Activated T-cell treated with anti-CD3 and anti-CD28 coated beads for 24 hours (primary cell): ENCODE measurements around the gene MTPN.

ENCODE experiments used
- DNase-seq: peaks from one replicate; pipeline ENCODE4 v3.0.0-alpha.2; 2020; ENCODE audit warnings: low read depth

The MTPN gene

DNA sequence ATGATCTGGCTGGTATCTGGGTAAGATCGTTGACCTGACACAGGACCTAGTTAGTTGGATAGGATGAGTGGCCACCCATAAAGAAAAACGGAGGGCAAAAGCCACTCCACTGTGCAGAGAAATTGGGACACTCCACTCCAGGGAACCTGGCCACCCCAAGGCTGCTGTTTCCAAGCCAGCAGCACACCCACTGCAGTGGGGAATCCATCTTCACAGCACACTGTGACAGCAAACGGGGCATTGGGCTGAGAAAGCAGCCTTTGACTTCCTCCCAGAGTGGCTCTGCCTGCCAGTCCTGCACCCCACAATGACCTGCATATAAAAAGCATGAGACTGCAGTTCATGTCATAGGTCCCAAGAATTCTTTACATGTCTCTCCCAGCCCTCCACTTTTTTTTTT lies 52.9 kb downstream of the MTPN start:
- no peak for DNase-seq

DNA sequence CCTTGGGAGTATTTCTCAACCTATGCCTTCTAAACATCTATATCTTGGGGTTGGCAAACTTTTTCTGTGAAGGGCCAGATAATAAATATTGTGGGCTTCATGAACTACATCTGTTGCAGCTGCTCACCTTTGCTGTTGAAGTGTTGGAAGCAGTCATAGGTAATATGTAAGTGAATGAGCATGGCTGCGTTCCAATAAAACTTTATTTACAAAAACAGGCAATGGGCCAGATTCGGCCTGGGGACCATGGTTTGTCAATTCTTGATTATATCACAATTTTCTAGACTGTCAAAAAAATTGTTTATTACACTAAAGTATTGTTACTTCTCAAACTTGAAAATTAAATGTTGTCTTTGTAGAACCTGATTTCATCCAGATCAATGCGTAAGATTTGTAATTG lies 54.9 kb downstream of the MTPN start:
- no peak for DNase-seq

DNA sequence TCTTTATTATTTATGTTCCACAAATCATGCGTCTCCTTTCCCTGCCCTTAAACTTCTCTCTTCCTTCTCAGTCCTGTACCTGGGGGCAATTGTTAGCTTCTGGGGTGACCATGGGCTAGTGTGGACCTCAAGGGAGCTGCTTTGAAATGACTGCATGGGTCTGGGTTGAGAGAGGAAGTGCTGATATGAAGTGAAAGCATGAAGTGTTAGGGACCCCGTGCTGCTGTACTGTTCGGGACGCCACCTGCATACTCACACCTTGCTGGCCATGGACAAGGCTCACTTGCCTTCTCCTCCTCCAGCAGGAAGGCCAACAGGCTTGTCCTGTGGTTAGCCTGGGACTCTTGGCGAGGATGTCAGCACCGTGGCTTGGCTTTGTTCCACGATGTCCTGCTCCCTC lies 56.7 kb downstream of the MTPN start:
- no peak for DNase-seq

DNA sequence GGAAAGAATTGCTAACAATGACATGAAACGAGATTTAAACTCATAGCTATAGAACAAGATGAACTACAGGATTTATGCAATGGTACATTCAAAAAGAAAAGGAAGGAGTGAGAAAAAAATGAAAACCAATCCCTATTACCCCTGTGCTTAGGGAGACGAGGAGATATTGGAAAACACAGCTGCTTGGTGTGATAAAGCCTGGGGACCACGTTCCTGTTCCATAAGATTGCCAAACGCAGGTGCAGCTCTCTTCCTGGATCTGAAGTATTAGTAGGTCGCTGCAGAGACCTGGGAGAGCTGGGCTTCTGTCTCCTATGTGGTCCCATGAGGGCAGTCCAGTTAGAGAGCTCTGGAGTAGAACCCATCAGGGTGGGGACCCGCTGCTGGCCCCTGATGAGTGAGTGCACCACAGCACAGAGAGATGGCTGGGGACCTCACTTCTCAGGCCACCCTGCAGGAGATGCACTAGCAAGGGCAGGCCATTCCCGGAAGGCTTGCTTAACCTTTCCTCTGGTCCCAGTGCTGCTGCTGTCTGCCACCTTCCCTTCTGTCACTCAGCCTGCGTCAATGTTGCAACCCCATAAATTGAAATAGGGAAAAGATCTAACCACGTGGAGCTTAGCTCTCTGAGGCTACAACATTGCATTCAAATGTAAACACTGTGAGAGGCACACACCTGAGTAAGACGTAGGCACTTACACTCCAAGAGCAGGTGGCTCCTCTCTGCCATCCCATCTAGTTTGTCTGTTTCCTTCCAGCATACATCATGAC lies 57.9 kb downstream of the MTPN start:
- DNase-seq, result no peak

DNA sequence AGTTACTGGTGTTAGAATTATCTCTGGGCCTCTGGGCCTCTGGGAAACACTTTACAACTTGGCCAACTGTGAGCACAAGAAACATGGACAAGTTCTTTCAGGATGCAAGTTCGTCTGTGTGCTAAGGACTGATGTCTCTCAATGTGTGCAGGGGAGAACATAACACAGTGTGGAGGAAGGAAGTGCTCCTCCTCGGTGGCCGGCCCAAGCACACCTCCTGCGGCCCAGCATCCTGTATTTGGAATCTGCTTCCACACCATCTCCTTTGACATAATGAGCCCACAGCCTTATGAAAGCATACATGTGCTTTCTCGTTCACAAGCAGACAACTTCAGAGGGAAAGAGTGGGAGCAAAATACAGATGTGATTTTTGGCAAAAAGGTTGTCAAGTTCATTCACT lies 59.0 kb downstream of the MTPN start:
- no peak for DNase-seq

DNA sequence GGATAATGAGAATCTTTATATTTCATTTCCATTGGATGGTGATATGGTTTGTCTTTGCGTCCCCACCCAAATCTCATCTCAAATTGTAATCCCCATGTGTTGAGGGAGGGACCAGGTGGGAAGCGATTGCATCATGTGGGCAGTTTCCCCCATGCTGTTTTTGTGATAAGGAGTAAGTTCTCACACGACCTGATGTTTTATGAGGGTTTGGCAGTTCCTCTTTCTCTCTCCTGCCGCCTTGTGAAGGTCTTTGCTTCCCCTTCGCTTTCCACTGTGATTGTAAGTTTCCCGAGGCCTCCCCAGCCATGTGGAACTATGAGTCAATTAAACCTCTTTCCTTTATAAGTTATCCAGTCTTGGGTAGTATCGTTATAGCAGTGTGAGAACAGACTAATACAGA lies 59.4 kb downstream of the MTPN start:
- DNase-seq, result no peak

DNA sequence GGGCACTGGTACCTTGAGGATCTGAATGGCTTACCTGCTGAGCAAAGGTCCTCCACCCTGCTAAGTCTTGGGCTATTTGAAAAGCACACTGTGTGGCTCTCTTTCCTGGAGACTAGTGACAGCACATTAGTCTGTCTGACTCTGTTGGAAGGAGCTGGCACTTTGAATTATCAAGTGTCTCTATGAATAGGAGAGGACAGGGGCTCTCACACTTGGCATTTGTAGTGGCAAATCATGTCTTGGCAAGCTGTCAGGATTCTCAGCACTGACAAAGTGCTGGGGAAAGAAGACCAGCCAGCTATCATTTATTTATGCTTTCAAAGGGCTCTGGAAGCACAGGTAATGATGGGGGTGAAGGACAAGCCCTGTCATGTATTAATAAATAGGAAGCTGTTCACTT lies 62.8 kb downstream of the MTPN start:
- DNase-seq, result no peak

DNA sequence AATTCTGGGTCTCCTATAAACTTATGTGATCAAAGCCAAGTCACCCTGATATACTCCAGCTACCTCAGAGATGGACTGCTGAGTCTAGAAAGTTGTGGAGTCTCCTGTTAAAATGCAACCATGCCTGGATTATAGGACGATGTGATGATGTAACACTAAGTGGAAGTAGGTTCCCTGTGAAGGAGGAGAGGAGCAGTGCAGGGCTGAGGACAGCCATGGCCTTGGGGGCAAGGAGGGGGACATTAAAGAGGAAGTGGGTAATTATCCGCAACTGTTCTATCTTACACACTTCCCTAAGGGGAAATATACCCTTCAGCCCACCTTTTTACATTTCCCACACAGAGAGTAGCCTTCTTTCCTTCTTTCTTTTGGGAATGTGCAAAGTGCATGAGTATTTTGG lies 63.8 kb downstream of the MTPN start:
- DNase-seq, result no peak

DNA sequence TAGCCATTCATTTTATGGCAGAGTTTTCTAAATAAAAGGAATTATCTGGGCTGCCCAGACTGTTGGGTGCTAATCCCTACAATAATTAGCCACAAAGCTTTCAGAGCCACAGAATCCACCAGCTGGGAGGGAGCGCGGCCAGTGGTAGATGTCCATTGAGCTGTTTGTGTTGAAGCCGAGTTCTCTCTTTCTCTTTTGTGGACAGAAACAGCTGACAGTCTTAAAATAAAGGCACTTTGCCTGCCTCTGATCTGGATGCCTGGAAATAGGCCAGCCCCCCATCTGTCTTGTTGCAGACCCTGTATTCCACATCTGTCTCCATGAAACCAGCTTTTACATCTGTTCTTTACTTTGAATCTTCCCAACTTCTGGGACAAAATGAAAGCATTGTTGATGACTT lies 66.1 kb downstream of the MTPN start:
- DNase-seq, result no peak

DNA sequence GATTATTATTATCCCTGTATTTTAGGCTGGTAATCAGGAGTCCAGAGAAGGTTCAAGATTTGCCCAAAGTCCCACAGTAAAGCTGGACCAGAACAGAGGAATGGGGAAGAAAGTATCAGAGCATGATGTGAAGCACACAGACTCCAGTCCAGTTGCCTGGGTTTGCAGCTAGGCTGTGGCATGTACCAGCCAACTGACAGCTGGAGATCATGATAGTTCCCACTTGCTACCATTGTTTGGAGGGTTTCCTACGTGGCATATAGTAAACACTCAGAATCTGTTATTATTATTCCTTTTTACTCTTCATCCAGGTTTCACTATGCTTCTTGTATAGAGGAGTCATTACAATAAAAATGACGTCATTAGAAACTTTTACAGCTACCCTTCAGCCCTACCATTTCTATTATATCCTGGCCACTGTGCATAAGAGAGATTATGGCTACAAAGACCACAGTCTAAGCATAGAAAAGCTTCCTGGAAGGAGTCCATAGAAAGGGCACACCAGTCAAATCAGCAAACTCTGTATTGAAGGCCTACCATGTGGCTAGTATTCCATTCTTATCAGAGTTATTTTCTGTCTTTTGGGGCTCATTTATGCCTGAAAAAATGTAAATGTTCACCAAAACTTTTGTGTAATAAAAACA lies 66.6 kb downstream of the MTPN start:
- no peak for DNase-seq

DNA sequence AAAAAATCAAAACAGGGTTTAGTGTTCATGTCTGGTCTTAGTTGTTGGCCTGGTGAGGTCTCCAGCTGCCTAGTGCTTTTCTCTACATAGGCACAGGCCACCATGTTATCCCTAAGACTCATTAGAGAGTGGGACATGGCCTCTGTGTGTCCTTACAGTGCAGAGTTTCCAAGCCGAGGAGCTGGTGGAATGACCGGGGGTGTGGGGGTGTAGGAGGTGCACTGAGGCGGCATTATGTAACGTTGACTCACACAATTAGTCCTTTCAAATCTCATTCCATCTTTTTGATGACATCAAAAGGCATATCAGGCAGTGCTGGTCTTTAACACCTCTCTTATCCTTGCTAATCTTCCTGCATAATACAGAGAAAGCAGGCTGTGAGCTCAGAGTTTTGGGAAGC lies 71.3 kb downstream of the MTPN start:
- no peak for DNase-seq

DNA sequence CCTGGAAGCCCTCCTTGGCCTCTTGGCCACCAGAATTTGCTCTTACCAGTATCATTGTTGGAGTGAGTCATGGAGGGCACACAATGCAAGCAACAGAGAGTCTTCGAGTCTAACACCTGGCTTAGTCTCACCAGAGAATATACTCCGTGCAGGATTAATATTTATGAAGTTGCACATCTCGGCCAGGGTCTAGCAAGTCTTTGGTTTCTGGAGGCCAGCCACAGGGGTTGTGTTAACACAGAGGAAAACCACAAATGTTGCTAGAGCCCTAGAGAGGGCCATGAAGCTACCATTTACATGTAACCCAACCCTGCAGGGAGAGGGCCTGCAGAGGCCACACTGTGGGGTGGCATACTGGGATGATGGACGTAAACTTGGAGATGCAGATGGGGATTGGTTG lies 71.8 kb downstream of the MTPN start:
- no peak for DNase-seq

DNA sequence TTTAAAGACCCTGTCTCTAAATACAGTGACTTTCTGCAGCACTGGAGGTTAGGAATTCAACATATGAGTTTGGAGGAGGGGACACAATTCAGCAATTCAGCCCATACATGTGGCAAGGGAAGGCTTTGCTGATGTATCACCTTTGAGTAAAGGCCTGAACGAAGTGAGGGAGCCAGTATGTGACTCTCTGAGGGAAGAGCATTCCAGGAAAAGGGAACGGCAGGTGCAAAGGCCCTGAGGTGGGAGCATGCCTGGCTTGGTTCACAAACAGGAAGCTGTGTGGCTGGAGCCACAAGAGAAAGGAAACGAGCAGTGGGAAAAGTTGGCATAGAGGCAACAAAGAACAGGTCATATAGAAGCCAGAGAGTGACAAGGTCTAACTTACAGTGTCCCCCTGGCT lies 72.9 kb downstream of the MTPN start:
- no peak for DNase-seq

DNA sequence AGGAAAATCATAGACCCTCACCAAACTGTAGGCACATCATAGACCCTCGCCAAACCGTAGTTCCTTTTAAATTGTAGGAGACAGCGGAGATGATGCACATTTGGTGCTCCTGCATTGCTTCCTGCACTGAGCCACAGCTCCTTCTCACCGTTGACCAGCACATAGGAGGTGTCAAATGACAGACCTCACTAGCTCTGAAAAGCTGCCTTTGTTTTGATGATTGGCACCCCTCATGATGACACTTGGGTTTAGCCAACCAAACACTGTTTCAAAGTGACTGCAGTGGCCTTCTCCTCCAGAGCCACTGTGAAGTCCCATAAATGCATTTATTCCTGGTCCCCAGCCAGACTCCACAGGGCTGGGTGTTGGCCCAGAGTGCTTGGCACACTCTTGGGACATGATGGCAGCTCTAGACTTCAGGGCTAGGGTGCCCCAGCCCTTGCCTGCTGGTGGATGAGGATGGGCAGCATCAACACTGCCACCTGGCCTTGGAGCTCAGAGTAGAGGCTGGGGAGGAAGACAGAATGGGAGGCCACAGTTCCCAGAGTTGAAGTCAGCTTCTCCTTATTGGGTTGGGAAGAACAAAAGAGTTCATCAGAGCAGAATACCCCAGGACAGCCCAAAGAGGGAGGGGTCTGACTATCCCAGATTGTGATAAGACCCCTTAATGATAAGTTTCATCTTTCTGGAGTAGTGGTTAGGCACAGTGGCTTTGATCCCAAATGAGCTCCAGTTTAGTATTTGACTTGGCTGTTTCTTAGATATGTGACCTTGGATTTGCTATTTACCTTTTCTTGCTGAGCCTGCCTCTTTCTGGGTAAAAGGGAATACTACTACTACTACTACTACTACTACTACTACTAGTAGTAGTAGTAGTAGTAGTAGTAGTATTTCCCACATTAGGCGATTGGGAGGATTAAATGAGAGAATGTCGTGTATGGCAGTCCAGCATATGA lies 75.3 kb downstream of the MTPN start:
- DNase-seq, result no peak

DNA sequence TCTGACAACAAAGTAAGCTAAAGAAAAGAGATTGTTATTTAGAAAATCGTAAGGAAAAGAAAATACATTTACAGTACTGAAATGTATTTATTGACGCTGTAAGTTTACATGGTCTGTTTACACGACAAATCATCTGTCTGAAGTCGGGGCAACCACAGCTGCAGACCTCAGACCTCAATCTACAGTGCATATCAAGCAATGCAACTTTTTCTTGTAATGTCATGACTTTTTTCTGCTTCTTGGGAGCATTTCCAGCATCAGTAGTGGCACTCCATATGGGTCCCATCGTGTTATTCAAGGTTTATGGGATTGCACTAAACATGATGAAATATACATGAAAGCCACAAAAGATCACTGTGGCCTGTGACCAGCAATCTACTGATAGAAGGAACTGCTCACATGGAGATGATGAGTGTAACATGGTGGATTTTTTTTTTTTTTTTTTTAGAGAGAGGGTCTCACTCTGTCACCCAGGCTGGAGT lies 77.1 kb downstream of the MTPN start:
- DNase-seq, result no peak

DNA sequence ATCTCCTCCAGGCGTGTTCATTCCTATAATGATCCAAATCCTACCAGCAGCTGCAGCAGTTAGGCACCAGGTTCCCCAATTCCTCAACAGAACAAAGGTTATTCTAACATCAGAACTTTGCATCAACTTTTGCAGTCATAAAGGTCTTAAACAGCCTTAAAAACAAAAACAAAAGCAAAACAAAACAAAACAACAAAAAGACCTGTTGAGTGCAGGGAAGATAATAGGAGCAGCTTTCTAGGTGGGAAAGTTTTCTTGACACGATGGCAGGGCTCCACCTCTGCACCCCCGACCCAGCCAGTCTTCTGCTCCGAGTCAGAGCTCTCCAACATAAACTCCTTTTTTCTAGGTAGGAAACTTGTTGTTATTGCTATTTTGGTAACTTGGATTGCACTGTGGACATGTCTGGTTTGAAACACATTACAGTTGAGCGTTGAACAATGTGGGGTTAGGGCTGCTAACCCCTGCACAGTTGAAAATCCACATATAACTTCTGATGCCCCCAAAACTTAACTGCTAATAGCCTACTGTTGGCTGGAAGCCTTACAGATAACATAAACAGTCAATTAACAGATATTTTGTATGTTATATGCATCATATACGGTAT lies 77.6 kb downstream of the MTPN start:
- DNase-seq, result no peak

DNA sequence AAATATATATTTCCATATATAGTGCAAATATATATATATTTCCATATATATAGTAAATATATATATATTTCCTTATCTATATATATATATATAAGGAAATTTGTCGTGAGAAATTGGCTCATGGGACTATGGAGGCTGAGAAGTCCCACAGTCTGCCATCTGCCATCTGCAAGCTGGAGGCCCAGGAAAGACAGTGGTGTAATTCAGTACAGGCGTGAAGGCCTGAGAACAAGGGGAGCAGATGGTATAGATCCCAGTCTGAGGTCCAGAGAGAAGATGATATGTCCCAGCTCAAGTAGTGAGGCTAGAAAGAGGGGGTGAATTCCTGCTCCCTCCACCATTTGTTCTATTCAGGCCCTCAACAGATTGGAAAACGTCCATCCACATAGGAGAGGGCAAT lies 78.9 kb downstream of the MTPN start:
- no peak for DNase-seq

DNA sequence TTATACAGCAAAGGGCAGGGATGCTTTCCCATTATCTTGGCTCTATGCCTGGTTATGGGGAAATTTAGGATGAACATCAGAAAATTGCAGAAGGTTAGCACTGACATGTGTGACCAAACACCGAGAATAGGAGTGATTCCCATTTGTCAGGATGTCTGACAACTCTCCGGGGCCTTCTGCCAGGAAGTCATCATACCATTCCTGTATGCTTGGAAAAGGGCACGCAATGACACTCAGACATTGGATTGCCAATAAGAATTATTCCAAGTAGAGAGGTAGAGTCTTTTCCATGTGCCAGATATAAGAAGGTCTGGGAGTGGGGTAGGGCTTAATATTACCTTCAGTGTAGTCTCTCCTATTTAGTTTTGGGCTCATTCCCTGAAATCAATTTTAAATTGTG lies 82.3 kb downstream of the MTPN start:
- no peak for DNase-seq

DNA sequence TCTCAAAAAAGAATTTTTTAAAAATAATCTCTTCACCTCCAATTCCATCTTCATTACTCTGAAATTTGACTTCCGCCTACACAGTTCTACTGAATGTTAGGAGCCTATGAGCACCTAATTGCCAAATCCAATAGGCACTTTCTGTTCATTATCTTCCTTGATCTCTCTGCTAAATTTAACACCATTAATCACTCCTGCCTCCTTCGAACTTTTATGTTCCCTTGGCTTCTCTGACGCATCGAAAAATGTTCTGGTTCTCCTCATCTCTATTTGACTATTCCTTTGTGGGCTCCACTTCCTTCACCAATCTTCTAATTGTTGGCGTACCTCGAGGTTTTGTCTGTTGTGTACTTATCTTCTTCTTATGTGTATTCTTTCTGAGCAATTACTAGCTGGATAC lies 87.3 kb downstream of the MTPN start:
- no peak for DNase-seq

DNA sequence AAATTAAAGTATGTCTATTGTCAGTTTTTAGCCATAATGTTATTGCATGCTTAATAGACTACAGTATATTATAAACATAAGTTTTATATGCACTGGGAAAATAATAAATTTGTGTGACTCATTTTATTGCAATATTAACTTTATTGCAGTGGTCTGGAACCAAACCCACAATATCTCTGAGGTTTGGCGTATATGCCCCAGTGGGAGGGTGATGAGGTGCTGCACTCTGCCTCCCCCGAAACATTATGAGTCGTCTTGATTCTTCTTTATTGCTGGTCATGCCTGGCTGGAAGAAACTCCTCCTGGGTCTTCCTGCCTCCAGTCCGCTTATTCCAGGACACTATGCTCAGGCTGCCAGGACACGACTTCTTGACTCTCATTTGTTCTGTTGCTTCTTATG lies 88.4 kb downstream of the MTPN start:
- no peak for DNase-seq

DNA sequence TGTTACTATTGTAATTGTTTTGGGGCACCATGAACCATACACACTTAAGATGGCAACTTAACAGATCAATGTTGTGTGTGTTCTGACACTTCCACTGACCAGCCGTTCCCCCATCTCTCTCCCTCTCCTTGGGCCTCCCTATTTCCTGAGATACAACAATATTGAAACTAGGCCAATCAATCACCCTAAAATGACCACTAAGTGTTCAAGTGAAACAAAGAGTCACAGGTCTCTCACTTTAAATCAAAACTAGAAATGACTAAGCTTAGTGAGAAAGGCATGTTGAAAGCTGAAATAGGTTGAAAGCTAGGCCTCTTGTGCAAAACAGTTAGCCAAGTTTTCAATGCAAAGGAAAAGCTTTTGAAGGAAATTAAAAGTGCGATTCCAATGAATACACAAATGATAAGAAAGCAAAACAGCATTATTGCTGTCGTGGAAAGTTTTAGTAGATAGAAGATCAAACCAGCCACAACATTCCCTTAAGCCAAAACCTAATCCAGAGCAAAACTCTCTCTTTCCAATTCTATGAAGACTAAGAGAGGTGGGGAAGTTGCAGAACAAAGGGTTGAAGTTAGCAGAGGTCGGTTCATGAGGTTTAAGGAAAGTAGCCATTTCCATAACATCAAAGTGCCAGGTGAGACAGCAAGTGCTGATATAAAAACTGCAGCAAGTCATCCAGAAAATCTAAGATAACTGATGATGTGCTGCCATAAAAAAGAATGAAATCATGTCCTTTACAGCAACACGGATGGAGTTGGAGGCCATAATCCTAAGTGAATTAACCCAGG lies 90.6 kb downstream of the MTPN start:
- DNase-seq, result no peak
